IPS-NIHi7 (cell line): ENCODE data around the gene TMEM120B.
"Not testable (repeated sequence)": the region's sequence is repeated elsewhere in the genome, so short reads cannot be mapped to it uniquely, and the experiment has no call there.

Source experiments
- DNase-seq: peaks from one replicate; pipeline ENCODE4 v3.0.0; 2012; ENCODE audit warnings: mixed read lengths; ENCODE audit errors: extremely low spot score

Gene TMEM120B

GRCh38 chr12:121712461-121713256 lies at the start of gene TMEM120B:
TSS of gene TMEM120B (plus strand) at chr12:121712752. CDS start at chr12:121712896, 144 bp downstream.
- DNase-seq, result peak; percentile 94

DNA sequence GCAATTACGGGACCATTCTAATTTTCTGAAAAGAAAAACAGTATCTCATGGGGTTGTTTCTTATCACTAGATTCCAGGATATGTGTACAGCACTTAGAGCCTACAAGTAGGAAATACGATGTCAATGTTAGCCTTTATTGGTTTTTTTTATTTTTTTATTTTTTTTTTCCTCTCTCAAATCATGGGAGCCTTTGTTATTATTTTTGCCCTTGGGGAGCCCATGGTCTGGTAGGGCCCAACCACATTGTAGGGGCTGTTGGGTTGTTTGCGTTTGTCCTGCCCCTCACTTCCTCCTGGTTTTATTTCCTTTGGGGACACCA lies 49.0 kb upstream of the TMEM120B start:
- no peak for DNase-seq

GRCh38 chr12:121666829-121667228 lies 45.7 kb upstream of the TMEM120B start:
- DNase-seq, result not testable (repeated sequence)

GRCh38 chr12:121668750-121669520 lies 43.6 kb upstream of the TMEM120B start:
- peak; percentile 65 for DNase-seq

GRCh38 chr12:121669521-121669900 lies 43.0 kb upstream of the TMEM120B start, which contains the start of gene MORN3:
TSS of gene MORN3 (minus strand) at chr12:121669654. CDS start at chr12:121669483, 171 bp downstream.
- DNase-seq, result no peak

GRCh38 chr12:121673013-121673511 lies 39.5 kb upstream of the TMEM120B start:
- DNase-seq, result no peak

DNA sequence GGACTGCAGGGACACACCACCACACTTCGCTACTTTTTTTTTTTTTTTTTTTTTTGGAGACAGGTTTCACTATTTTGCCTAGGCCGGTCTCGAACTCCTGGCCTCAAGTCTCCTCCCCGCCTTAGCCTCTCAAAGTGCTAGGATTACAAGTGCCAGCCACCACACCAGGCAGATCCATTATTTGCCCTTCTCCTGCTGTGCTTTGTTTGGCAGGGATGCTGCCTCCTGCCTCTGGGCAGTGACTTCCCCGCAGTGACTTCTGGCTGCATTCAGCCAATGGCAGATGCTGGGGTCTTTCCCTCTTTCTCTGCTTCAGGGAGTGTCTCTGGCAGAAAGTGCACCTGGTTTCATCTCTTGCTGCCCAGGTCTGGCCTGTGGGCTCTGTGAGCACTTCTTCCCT lies 36.4 kb upstream of the TMEM120B start:
- DNase-seq, result no peak

DNA sequence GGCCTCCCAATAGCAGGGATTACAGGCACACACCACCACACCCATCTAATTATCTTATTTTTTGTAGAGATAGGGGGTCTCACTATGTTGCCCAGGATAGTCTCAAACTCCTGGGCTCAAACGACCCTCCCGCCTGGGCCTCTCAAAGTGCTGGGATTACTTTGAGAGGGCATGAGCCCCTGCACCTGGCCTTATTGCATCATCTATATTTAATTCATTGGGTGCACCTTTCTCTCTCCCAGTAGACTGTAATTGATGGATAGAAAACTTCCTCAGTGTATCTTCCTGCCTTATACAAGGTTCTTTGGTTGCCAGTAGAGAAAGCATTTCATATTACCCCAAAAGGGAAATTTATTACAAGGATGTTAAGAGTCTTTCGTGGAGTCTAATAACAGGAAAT lies 34.2 kb upstream of the TMEM120B start:
- DNase-seq, result no peak

DNA sequence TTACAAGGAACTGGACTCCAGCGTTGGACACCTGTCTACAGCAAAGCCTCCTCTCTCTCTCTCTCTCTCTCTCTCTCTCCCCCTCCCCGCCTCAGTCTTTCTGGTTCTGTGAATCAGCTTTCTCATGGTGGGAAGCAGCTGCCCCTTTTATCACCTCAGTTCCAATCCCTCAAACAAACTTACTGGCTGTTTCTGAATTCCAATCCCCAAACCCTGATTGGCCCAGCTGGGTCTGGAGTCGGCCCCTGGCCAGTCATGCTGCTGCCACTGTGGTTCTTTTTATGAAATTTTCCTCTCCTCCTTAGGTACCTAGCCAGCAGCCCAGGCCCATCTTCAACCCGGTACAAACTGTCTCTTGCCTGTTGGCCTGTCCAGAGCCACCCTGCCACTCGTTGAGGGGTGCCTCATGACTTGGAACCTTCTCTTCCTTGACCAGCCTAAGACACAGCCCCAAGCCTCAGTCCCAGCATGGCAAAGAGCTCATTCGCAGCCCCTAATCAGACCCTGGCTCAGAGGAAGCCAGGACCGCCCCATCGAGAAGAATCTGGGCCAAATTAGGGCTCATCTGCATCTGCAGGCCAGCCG lies 33.7 kb upstream of the TMEM120B start:
- DNase-seq, result no peak

DNA sequence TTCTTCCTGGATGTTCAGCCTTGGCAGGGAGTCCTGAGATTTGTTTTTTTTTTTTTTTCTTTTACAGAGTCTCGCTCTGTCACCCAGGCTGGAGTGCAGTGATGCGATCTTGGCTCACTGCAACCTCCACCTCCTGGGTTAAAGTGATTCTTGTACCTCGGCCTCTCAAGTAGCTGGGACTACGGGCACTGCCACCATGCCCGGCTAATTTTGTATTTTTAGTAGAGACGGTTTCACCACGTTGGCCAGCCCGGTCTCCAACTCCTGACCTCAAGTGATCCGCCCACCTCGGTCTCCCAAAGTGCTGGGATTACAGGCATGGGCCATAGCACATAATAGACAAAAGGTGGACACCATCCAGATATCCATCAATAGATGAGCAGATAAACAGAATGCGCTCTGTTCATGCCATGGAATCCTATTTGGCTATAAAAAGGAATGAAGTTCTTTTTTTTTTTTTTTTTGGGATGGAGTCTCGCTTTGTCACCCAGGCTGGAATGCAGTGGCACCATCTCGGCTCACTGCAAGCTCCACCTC lies 32.8 kb upstream of the TMEM120B start:
- DNase-seq, result not testable (repeated sequence)

DNA sequence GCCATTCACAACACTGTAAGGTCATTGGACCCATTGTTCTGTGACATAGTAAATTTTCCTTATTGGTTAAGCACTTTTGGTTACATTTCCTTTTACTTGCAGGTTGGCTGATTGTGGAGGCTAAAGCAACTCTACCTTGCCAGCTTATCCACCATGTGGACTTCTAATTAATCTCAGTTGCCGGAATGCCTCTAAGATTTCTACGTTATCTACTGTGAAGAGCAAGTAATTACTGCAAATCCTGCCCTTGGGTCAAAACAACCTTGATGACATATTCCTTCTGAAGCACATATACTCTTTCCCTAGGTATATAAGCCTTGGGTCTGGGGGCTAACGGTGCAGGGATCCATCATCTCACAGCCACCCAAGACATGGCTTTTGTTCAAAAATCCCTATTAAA lies 23.6 kb upstream of the TMEM120B start:
- DNase-seq, result no peak

DNA sequence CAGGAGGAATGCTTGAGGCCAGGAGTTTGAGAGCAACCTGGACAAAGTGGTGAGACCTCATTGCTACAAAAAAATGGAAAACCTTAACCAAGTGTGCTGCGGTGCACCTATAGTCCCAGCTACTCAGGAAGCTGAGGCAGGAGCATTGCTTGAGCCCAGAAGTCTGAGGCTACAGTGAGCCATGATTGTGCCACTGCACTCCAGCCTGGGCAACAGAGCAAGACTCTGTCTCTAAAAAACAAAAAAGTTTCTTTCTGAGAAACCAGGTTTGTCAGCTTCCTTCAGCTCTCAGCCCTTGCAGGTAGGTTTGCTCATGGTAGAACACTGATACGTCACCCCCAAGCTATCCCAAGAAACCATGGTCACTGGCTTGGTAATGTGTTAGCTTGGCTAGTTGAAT lies 23.1 kb upstream of the TMEM120B start:
- no peak for DNase-seq

GRCh38 chr12:121692744-121693143 lies 19.8 kb upstream of the TMEM120B start:
- DNase-seq, result not testable (repeated sequence)

- no peak for DNase-seq
Observed at GRCh38 chr12:121693155-121693687, 19.3 kb upstream of the TMEM120B start.

DNA sequence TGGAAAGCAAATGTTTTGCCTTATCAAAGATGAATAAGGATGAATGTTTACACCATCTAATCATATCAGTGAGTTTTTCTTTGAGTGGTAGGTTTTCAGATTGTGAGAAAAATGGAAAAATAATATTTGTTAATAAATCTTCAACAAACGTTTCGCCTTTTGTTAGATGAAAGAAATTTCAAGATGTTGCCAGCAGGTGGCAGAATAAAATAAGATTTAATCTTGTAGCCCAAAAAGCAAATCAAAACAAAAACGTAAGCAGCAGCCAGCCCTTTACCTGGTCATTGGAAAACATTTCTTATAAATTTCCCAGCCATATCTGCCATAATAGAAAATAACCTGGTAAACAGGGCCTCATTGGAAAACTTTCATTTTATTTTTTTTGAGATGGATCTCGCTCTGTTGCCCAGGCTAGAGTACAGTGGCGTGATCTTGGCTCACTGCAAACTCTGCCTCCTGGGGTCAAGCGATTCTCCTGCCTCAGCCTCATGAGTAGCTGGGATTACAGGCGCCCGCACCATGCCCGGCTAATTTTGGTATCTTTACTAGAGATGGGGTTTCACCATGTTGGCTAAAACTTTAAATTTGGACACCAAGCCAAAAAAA lies 15.4 kb upstream of the TMEM120B start:
- peak; percentile 46 for DNase-seq

- DNase-seq, result not testable (repeated sequence)
Observed at GRCh38 chr12:121697861-121698260, 14.7 kb upstream of the TMEM120B start.

GRCh38 chr12:121701667-121702277 lies 10.8 kb upstream of the TMEM120B start:
- DNase-seq, result no peak

- no peak for DNase-seq
Observed at GRCh38 chr12:121702944-121703343, 9.6 kb upstream of the TMEM120B start.

GRCh38 chr12:121705514-121705913 lies 7.0 kb upstream of the TMEM120B start:
- DNase-seq, result no peak

DNA sequence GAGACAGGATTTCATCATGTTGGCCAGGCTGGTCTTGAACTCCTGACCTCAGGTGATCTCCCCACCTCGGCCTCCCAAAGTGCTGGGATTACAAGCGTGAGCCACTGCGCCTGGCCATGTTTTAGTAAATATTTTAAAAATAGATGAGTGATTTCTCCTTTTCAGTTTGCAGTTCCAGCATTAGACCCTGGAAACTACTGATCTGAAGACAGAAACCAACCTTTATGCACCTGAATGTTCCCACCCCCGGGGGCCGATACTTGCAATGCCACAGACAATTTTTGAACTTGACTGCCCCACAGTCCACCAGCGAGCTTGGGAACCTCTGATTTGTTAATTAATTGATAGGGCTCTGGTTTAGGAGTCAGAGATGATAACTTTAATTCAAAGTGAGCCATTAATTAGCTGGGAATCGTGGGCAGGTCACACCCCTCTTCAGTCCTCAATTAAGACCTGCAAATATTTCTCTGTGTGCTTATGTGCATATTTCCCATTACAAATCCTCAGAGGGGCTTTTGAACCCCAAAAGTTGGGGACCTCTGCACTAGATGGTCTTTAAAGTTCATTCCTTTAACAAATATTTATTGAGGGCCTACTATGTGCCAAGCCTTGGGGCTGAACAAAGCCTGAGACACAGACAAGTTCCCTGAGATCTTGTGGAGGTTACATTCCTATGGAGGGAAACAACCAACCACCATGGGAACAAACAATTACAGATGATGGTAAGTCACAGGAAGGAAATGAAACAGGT lies 4.1 kb upstream of the TMEM120B start:
- DNase-seq, result no peak
